DMS53 (cell line): ENCODE results near the gene LRRC70.
A peak's percentile ranks its signal among the peaks of the same experiment; 100 is the strongest.

ENCODE experiments used
- DNase-seq: peaks from one replicate; lab custom pipeline; 2025; lab: John Stamatoyannopoulos, UW

LRRC70 gene

GRCh38 chr5:62574599-62574998 is 4.0 kb upstream of the LRRC70 start:
- DNase-seq: no peak

- DNase-seq: no peak
Observed at GRCh38 chr5:62575066-62575465, 3.6 kb upstream of the LRRC70 start.

GRCh38 chr5:62575489-62575888 is 3.1 kb upstream of the LRRC70 start:
- DNase-seq: no peak

- no peak for DNase-seq
Observed at GRCh38 chr5:62576570-62577170, 1.9 kb upstream of the LRRC70 start.

GRCh38 chr5:62577488-62577887 is 1.1 kb upstream of the LRRC70 start:
- no peak for DNase-seq

GRCh38 chr5:62579761-62580160 is 1.1 kb downstream of the LRRC70 start:
- no peak for DNase-seq

- DNase-seq: no peak
Observed at GRCh38 chr5:62581836-62582597, 3.4 kb downstream of the LRRC70 start.

- DNase-seq: no peak
Observed at GRCh38 chr5:62584391-62584790, 5.8 kb downstream of the LRRC70 start.

GRCh38 chr5:62585306-62585705 is 6.7 kb downstream of the LRRC70 start:
- DNase-seq: no peak

GRCh38 chr5:62585751-62586150 is 7.1 kb downstream of the LRRC70 start:
- peak; percentile 5 for DNase-seq

- no peak for DNase-seq
Observed at GRCh38 chr5:62587737-62588136, 9.1 kb downstream of the LRRC70 start.

GRCh38 chr5:62588668-62589067 is 10.0 kb downstream of the LRRC70 start:
- DNase-seq: no peak

GRCh38 chr5:62589504-62589903 is 10.9 kb downstream of the LRRC70 start:
- no peak for DNase-seq

- no peak for DNase-seq
Observed at GRCh38 chr5:62590387-62590786, 11.8 kb downstream of the LRRC70 start.

GRCh38 chr5:62592558-62592957 is 13.9 kb downstream of the LRRC70 start:
- DNase-seq: no peak

- DNase-seq: no peak
Observed at GRCh38 chr5:62593331-62593730, 14.7 kb downstream of the LRRC70 start.

- no peak for DNase-seq
Observed at GRCh38 chr5:62594364-62594984, 15.9 kb downstream of the LRRC70 start.

GRCh38 chr5:62596096-62596495 is 17.5 kb downstream of the LRRC70 start:
- no peak for DNase-seq

- no peak for DNase-seq
Observed at GRCh38 chr5:62596691-62597090, 18.1 kb downstream of the LRRC70 start.

- DNase-seq: no peak
Observed at GRCh38 chr5:62597314-62597713, 18.7 kb downstream of the LRRC70 start.

GRCh38 chr5:62600560-62601252 is 22.1 kb downstream of the LRRC70 start:
- DNase-seq: peak; percentile 86

- DNase-seq: peak; percentile 35
Observed at GRCh38 chr5:62603934-62604333, 25.3 kb downstream of the LRRC70 start.

- no peak for DNase-seq
Observed at GRCh38 chr5:62605638-62606037, 27.0 kb downstream of the LRRC70 start.
